Uterus (tissue), 2 donors: Measurements from ENCODE around the gene HRH2.

ENCODE experiments used
- CTCF ChIP-seq, 4 experiments: fragments of 200-600 bp in 2 of 4; fragments of 450-650 bp in 2 of 4; sonication (generic) in 2 of 4; IDR thresholded peaks; one replicate each; pipeline ENCODE4 v1.5.1; 2016 to 2019; ENCODE audit warnings: antibody characterized with exemption in 4 of 4, mild to moderate bottlenecking in 2 of 4, moderate library complexity in 1 of 4
- POLR2A ChIP-seq, 2 donors: fragments of 450-650 bp; IDR thresholded peaks; one replicate each; pipeline ENCODE4 v1.6.1; 2016; ENCODE audit warnings: antibody characterized with exemption in 2 of 2, mild to moderate bottlenecking in 1 of 2, moderate library complexity in 1 of 2

- TF ChIP-seq CTCF (IDR thresholded peaks at IDR 0.05) = no peak
- no peak for TF ChIP-seq POLR2A (IDR thresholded peaks at IDR 0.05)
These were observed 40.7 kb downstream of the HRH2 start for GRCh38 chr5:175698401-175699115.
